DMS79 treated with DMSO at 0.1 percent for 48 hours (cell line): ENCODE results near the gene KLHL30.

ENCODE experiments used
- DNase-seq: peaks from one replicate; lab custom pipeline; 2025; lab: John Stamatoyannopoulos, UW

The KLHL30 gene

GRCh38 chr2:238183821-238184220 lies 45.4 kb downstream of the KLHL30 start:
- no peak for DNase-seq

DNA sequence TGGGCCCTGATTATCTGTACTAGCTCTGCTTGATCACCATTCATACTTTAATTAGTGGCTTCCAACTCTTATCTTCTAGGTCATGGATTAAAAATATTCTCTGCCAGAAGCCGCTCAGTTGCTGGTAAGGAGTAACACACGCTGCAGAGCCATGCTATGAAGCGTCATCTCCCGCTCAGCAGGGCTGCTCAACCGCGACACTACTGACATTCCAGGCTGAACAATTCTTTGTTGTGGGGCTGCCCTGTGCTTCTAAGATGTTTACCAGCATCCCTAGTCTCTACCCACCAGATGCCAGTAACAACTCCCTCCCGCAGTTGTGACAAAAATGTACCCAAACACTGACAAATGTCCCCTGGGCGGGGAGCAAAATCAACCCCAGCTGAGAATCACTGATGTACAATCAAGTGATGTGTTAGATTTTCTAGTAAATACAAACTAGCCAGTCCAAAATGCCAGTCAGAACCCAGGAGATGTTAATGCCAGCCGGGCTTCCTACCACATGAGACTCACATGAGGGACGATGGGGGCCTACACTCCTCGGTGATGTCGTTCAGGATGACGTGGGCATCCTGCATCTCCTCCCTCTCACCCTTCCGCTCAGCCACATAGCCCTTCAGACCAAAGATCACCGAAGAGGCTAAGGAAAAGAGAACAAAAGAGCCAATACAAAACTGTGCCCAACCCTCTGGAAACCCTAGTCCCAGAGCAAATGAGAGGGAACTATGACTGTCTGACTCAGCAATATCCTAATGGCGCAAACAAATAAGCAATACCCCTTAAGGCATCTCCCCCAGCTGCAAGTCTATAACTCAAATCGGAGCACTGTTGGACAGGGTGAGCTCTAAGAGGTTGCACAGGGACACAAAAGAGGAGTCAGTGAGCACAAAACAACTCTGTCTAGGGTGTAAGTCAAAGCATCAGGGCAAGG lies 49.4 kb downstream of the KLHL30 start:
- no peak for DNase-seq

DNA sequence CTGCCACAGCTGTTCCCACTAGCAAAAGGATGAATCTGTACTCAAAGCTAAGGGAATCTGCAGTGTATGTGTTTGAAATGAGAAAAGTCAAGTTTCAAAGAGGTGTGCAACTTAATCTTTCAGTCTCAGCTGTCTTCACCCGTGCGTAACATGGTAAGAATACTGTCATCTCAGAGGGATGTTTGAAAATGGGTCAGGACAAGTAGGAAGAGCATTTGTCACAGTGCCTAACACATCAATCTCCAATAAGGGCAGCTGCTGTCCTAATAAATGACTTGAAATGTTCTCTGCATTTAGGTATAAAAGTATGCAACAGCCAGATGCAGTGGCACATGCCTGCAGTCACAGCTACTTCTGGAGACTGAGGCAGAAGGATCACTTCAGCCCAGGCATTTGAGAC lies 52.0 kb downstream of the KLHL30 start:
- no peak for DNase-seq
